GM19035 (cell line): ENCODE data around the gene LCE3D.
"Not testable (repeated sequence)": the region's sequence is repeated elsewhere in the genome, so short reads cannot be mapped to it uniquely, and the experiment has no call there.

ENCODE experiments used
- ATAC-seq: cut with Tn5 transposase; IDR thresholded peaks from one replicate; pipeline ENCODE4 v1.9.1; 2021; ENCODE audit not compliant: unreplicated experiment

The LCE3D gene

GRCh38 chr1:152580433-152580832 lies at the start of gene LCE3D:
LCE3D (minus strand) TSS chr1:152580516; CDS start chr1:152579936, 580 bp downstream.
- ATAC-seq = no peak

- ATAC-seq = no peak
Observed at GRCh38 chr1:152626744-152627143, 46.4 kb upstream of the LCE3D start.

- ATAC-seq = no peak
Observed at GRCh38 chr1:152623203-152623844, 43.0 kb upstream of the LCE3D start.

GRCh38 chr1:152622803-152623202 lies 42.5 kb upstream of the LCE3D start, which contains the start of gene LCE3A:
LCE3A (minus strand) TSS chr1:152623103; CDS start chr1:152623103, 0 bp downstream.
- ATAC-seq = no peak

- no peak for ATAC-seq
Observed at GRCh38 chr1:152621993-152622392, 41.7 kb upstream of the LCE3D start.

- no peak for ATAC-seq
Observed at GRCh38 chr1:152613511-152613910, 33.2 kb upstream of the LCE3D start, which contains the start of gene LCE3B. LCE3B (plus strand) TSS chr1:152613811; CDS start chr1:152613811, 0 bp downstream.

- ATAC-seq = no peak
Observed at GRCh38 chr1:152599934-152600333, 19.6 kb upstream of the LCE3D start, which contains the start of gene LCE3C. LCE3C (plus strand) TSS chr1:152600234; CDS start chr1:152600732, 498 bp downstream.

GRCh38 chr1:152596986-152597385 lies 16.7 kb upstream of the LCE3D start:
- no peak for ATAC-seq

- ATAC-seq = no peak
Observed at GRCh38 chr1:152585586-152585985, 5.3 kb upstream of the LCE3D start.

- no peak for ATAC-seq
Observed at GRCh38 chr1:152582647-152583046, 2.3 kb upstream of the LCE3D start.

- not testable (repeated sequence) for ATAC-seq
Observed at GRCh38 chr1:152579526-152579925, 790 bp downstream of the LCE3D start.

- ATAC-seq = no peak
Observed at GRCh38 chr1:152577168-152577567, 3.1 kb downstream of the LCE3D start.

- ATAC-seq = no peak
Observed at GRCh38 chr1:152566681-152567080, 13.6 kb downstream of the LCE3D start, which contains the start of gene LCE3E. LCE3E (minus strand) TSS chr1:152566780; CDS start chr1:152566208, 572 bp downstream.

- no peak for ATAC-seq
Observed at GRCh38 chr1:152565535-152566215, 14.6 kb downstream of the LCE3D start.

GRCh38 chr1:152565115-152565514 lies 15.2 kb downstream of the LCE3D start:
- no peak for ATAC-seq

GRCh38 chr1:152548358-152548757 lies 32.0 kb downstream of the LCE3D start:
- ATAC-seq = not testable (repeated sequence)

GRCh38 chr1:152546704-152547103 lies 33.6 kb downstream of the LCE3D start:
- no peak for ATAC-seq

GRCh38 chr1:152543820-152544219 lies 36.5 kb downstream of the LCE3D start:
- ATAC-seq = no peak

- no peak for ATAC-seq
Observed at GRCh38 chr1:152539901-152540300, 40.4 kb downstream of the LCE3D start.

- no peak for ATAC-seq
Observed at GRCh38 chr1:152537496-152537895, 42.8 kb downstream of the LCE3D start.

- ATAC-seq = no peak
Observed at GRCh38 chr1:152535774-152536173, 44.5 kb downstream of the LCE3D start.

GRCh38 chr1:152533327-152533938 lies 46.9 kb downstream of the LCE3D start:
- no peak for ATAC-seq
